Measurements from ENCODE around the gene SEMA3D.

GRCh38 chr7:85229544-85229943 lies 42.7 kb upstream of the SEMA3D start:
- TF ChIP-seq, protein P1, sequence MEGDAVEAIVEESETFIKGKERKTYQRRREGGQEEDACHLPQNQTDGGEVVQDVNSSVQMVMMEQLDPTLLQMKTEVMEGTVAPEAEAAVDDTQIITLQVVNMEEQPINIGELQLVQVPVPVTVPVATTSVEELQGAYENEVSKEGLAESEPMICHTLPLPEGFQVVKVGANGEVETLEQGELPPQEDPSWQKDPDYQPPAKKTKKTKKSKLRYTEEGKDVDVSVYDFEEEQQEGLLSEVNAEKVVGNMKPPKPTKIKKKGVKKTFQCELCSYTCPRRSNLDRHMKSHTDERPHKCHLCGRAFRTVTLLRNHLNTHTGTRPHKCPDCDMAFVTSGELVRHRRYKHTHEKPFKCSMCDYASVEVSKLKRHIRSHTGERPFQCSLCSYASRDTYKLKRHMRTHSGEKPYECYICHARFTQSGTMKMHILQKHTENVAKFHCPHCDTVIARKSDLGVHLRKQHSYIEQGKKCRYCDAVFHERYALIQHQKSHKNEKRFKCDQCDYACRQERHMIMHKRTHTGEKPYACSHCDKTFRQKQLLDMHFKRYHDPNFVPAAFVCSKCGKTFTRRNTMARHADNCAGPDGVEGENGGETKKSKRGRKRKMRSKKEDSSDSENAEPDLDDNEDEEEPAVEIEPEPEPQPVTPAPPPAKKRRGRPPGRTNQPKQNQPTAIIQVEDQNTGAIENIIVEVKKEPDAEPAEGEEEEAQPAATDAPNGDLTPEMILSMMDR (IDR thresholded peaks at IDR 0.05; ENCODE audit: low read depth, low read length): no peak
- TF ChIP-seq EZH2phosphoT487 (IDR thresholded peaks at IDR 0.05; ENCODE audit: low read depth): no peak
